GM12892 (cell line): Measurements from ENCODE around the gene TMEM39B.

ENCODE experiments used
- POLR2A ChIP-seq: IDR thresholded peaks from 2 replicates; pipeline ENCODE4 v1.6.1; 2011; ENCODE audit warnings: low read depth, low read length, control low read depth
- TAF1 ChIP-seq: IDR thresholded peaks from 2 replicates; pipeline ENCODE4 v1.6.1; 2011; ENCODE audit warnings: low read depth, mild to moderate bottlenecking, control low read depth, low read length, borderline replicate concordance

DNA sequence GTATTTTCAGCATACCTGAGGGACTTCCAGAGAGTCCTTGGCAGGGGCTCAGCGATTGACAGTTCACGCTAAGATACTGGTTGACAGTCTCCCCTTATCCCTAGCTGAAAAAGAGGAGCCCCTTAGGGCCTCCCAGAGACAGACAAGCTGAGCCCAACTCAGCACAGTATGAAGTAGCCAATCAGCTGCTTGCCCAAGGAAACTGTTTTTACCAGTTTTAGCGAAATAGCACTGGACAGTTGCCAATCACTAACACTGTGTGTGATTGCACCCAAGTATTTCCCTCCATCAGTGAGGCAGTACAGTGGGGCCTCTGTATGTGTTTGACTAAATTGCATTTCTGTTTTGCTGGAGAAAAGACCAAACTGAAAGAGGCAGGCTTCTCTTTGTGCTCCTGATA lies 32.0 kb upstream of the TMEM39B start:
- TF ChIP-seq POLR2A = no peak
- TF ChIP-seq TAF1 = no peak
